Gastroesophageal sphincter (tissue), 4 donors: ENCODE results near the gene LMTK2. TPM values are rescaled to one million over a fixed set of nuclear protein-coding genes. Genes with fewer than 3 reads are reported as not detected.
A peak's percentile ranks its signal among the peaks of the same experiment; 100 is the strongest.

Experiments
- ATAC-seq: fragments of 150-250 bp; one replicate; pipeline ENCODE4 v1.9.1; 2016; ENCODE audit warnings: mild to moderate bottlenecking, moderate library complexity
- H3K27ac ChIP-seq, 4 donors: fragments of 200-600 bp; sonication (generic) in 3 of 4; 1 replicate in 3 of 4; 2 replicates in 1 of 4; pipeline ENCODE4 v1.5.1; 2016 to 2019
- H3K27me3 ChIP-seq: fragments of 200-600 bp; sonication (generic); one replicate; pipeline ENCODE4 v1.5.1; 2019
- H3K36me3 ChIP-seq, 2 donors: fragments of 200-600 bp; sonication (generic); one replicate each; pipeline ENCODE4 v1.5.1; 2019; ENCODE audit warnings: control low read depth in 1 of 2
- H3K4me1 ChIP-seq, 3 donors: fragments of 200-600 bp; sonication (generic); 1 replicate in 2 of 3; 2 replicates in 1 of 3; pipeline ENCODE4 v1.5.1; 2016 to 2019; ENCODE audit warnings: control low read depth in 2 of 3
- H3K4me3 ChIP-seq, 2 donors: fragments of 200-600 bp; sonication (generic); one replicate each; pipeline ENCODE4 v1.5.1; 2019; ENCODE audit warnings: mild to moderate bottlenecking in 1 of 2, moderate library complexity in 1 of 2
- H3K9me3 ChIP-seq, 3 donors: fragments of 200-600 bp; sonication (generic); one replicate each; pipeline ENCODE4 v1.5.1; 2017 to 2019; ENCODE audit warnings: control low read depth in 2 of 3
- CTCF ChIP-seq, 4 experiments: fragments of 200-600 bp in 2 of 4; fragments of 450-650 bp in 2 of 4; sonication (generic) in 1 of 4; IDR thresholded peaks; one replicate each; pipeline ENCODE4 v1.5.1; 2017 to 2019; ENCODE audit warnings: antibody characterized with exemption in 4 of 4, mild to moderate bottlenecking in 2 of 4, moderate library complexity in 2 of 4
- EP300 ChIP-seq: sonication (generic); formaldehyde crosslinking; IDR thresholded peaks from one replicate; pipeline ENCODE4 v1.6.1; 2017; ENCODE audit warnings: antibody characterized with exemption, mild to moderate bottlenecking
- POLR2A ChIP-seq, 2 donors: fragments of 450-650 bp; IDR thresholded peaks; one replicate each; pipeline ENCODE4 v1.6.1; 2017; ENCODE audit warnings: antibody characterized with exemption in 2 of 2, mild to moderate bottlenecking in 2 of 2, moderate library complexity in 1 of 2
- POLR2AphosphoS5 ChIP-seq: sonication (generic); formaldehyde crosslinking; IDR thresholded peaks from one replicate; pipeline ENCODE4 v1.6.1; 2017; ENCODE audit warnings: antibody characterized with exemption
- WGBS, 2 donors: methylation state at CpG; one replicate each; pipeline ENCODE4 v1.1.5; 2018; ENCODE audit warnings: low coverage in 1 of 2; 5-methylcytosine and 5-hydroxymethylcytosine counted together
- total RNA-seq, 4 donors: library from RNA; depleted of rRNA; stranded (reverse); fragments of >200 nt; gene quantifications; one replicate each; pipeline ENCODE4 v1.1.0, GENCODE V29; 2016

Gene LMTK2
- total RNA-seq, 4 donors from 2014 or later: 16.0 to 34.5 (median 22.1) TPM

- ATAC-seq: no peak
These were observed 142.4 kb downstream of the LMTK2 start for GRCh38 chr7:98249106-98249505.

GRCh38 chr7:98250789-98251188 lies 144.1 kb downstream of the LMTK2 start:
- H3K4me3 ChIP-seq: peak overlapping the region in 1 of 2 donors; percentile 90
- WGBS, 2 donors: 33 to 40% methylated on average over 2 of the region's 3 CpGs
- H3K27ac ChIP-seq: peak overlapping the region in 3 of 4 donors; percentile 36 to 87 (median 87)
- no peak for ATAC-seq
- no peak for TF ChIP-seq POLR2AphosphoS5
- no peak for TF ChIP-seq EP300
- no peak for TF ChIP-seq POLR2A (IDR thresholded peaks at IDR 0.05)
- H3K27me3 ChIP-seq: no peaks in the 10 kb centered on the region
- H3K36me3 ChIP-seq: peaks cover 0 to 17% of the 10 kb centered on the region in 2 donors
- H3K9me3 ChIP-seq: no peaks in the 10 kb centered on the region
- H3K4me1 ChIP-seq: peaks cover 0 to 56% (median 19%) of the 10 kb centered on the region in 3 donors

More at GRCh38 chr7:98249106-98249505, 142.4 kb downstream of the LMTK2 start:
- Histone ChIP-seq H3K36me3 (peaks cover 0 to 20% of the 10 kb centered on the region in 2 donors), H3K4me1 (peaks cover 0 to 60% (median 19%) of the 10 kb centered on the region in 3 donors), H3K27ac (peak overlapping the region in 3 of 4 donors; percentile 5 to 62 (median 41)), H3K9me3 (no peaks in the 10 kb centered on the region), H3K27me3 (no peaks in the 10 kb centered on the region), H3K4me3 (no peak overlapping the region)
- WGBS, 2 donors: 64% methylated on average over 4 of the region's 6 CpGs; no CpG with 5 or more reads in 1 of the 2 donors
- TF ChIP-seq POLR2AphosphoS5 (no peak), POLR2A (IDR thresholded peaks at IDR 0.05) (no peak), EP300 (no peak), CTCF (IDR thresholded peaks at IDR 0.05) (no peak)

GRCh38 chr7:98251231-98251600 lies 144.6 kb downstream of the LMTK2 start:
- Histone ChIP-seq H3K27me3 (no peaks in the 10 kb centered on the region), H3K4me1 (peaks cover 0 to 56% (median 19%) of the 10 kb centered on the region in 3 donors), H3K4me3 (peak overlapping the region; percentile 80 to 90), H3K27ac (peak overlapping the region in 3 of 4 donors; percentile 84 to 87 (median 87)), H3K36me3 (peaks cover 0 to 19% of the 10 kb centered on the region in 2 donors), H3K9me3 (no peaks in the 10 kb centered on the region)
- ATAC-seq: no peak
- 35 to 44% methylated on average over 6 to 8 of the region's 9 CpGs for WGBS, 2 donors
- no peak for TF ChIP-seq EP300
- no peak for TF ChIP-seq POLR2A (IDR thresholded peaks at IDR 0.05)
- no peak for TF ChIP-seq CTCF (IDR thresholded peaks at IDR 0.05)
- no peak for TF ChIP-seq POLR2AphosphoS5

GRCh38 chr7:98251601-98252424 lies 145.2 kb downstream of the LMTK2 start, which contains the start of gene TECPR1:
TECPR1 (minus strand) TSS chr7:98252232; CDS start chr7:98246146, 6,086 bp downstream.
- no CpG with 5 or more reads among the region's 69 CpGs for WGBS, 2 donors
- peak within 1 kb of the TSS; percentile 41 to 87 (median 86) for H3K27ac ChIP-seq
- H3K36me3 ChIP-seq: peaks cover 0 to 24% of the 10 kb centered on the region in 2 donors
- TF ChIP-seq POLR2AphosphoS5: peak; percentile 80
- no peak for TF ChIP-seq CTCF (IDR thresholded peaks at IDR 0.05)
- TF ChIP-seq POLR2A (IDR thresholded peaks at IDR 0.05): peak in 1 of 2 donors; percentile 43
- no peaks in the 10 kb centered on the region for H3K27me3 ChIP-seq
- peak; percentile 100 for ATAC-seq
- H3K4me3 ChIP-seq: peak within 1 kb of the TSS; percentile 80 to 90
- no peaks in the 10 kb centered on the region for H3K9me3 ChIP-seq
- H3K4me1 ChIP-seq: peaks cover 0 to 56% (median 19%) of the 10 kb centered on the region in 3 donors

GRCh38 chr7:98252425-98253054 lies 145.9 kb downstream of the LMTK2 start:
- Histone ChIP-seq H3K36me3 (peaks cover 0 to 32% of the 10 kb centered on the region in 2 donors), H3K27me3 (no peaks in the 10 kb centered on the region)
- TF ChIP-seq POLR2A (IDR thresholded peaks at IDR 0.05) (no peak), EP300 (no peak), POLR2AphosphoS5 (no peak), CTCF (IDR thresholded peaks at IDR 0.05) (no peak)

More at GRCh38 chr7:98252425-98253054, 145.9 kb downstream of the LMTK2 start:
- Histone ChIP-seq H3K9me3 (no peaks in the 10 kb centered on the region), H3K27ac (peak overlapping the region in 3 of 4 donors; percentile 84 to 87 (median 87)), H3K4me3 (peak overlapping the region; percentile 80 to 90), H3K4me1 (peaks cover 0 to 56% (median 19%) of the 10 kb centered on the region in 3 donors)
- 25 to 44% methylated on average over 12 to 15 of the region's 32 CpGs for WGBS, 2 donors
- ATAC-seq: peak; percentile 5
